ENCODE data around the gene SPDYC.

- no peak for TF ChIP-seq CTCF (IDR thresholded peaks at IDR 0.05)
- TF ChIP-seq POLR2A (IDR thresholded peaks at IDR 0.05) = no peak
Measured at GRCh38 chr11:65212226-65212801, 42.3 kb downstream of the SPDYC start.
